Measurements from ENCODE around the gene ABCD1. TPM values are rescaled to one million over a fixed set of nuclear protein-coding genes. Genes with fewer than 3 reads are reported as not detected.

Gene ABCD1
- total RNA-seq, 1 donor from 2014 or later: 27.2 TPM

DNA sequence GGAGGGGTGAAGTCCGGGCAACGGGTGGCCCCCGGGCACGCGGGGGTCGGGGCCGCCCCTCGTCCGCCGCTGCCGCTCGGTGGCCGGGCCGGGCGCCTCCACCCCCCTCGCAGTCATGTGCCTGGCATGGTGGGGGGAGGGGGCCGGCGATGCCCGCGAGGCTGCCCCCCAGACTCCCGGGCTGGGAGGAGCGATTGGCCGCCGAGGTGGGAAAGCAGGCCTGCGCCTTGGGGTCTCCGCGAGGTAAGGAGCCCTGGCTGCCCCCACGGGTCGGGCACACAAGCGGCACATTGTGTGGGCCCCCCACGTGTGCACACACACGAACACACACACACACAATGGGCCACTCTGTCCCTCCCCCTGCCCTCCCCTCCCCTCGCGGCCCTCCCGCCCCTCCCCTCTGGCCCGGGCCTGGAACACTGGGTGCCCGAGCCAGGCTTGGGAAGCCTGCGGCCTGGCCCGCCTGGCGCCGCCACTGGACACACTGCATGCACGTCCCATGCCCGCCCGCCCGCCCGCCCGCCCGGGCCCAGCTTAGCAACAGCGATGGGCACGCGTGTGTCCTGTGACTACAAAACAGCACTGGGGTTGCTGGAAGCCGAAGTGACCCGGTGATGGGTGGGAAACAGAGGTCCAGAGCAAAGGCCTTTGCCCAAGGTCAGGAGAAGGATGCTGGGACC, 35.6 kb upstream of the ABCD1 start:
- no peak for DNase-seq (ENCODE audit: low read depth)
- no peak overlapping the region for H3K27ac ChIP-seq (ENCODE audit: low read depth, low read length)
- TF ChIP-seq EZH2 (IDR thresholded peaks at IDR 0.05; ENCODE audit: insufficient read depth, low read length): no peak
- TF ChIP-seq, protein P1, sequence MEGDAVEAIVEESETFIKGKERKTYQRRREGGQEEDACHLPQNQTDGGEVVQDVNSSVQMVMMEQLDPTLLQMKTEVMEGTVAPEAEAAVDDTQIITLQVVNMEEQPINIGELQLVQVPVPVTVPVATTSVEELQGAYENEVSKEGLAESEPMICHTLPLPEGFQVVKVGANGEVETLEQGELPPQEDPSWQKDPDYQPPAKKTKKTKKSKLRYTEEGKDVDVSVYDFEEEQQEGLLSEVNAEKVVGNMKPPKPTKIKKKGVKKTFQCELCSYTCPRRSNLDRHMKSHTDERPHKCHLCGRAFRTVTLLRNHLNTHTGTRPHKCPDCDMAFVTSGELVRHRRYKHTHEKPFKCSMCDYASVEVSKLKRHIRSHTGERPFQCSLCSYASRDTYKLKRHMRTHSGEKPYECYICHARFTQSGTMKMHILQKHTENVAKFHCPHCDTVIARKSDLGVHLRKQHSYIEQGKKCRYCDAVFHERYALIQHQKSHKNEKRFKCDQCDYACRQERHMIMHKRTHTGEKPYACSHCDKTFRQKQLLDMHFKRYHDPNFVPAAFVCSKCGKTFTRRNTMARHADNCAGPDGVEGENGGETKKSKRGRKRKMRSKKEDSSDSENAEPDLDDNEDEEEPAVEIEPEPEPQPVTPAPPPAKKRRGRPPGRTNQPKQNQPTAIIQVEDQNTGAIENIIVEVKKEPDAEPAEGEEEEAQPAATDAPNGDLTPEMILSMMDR (IDR thresholded peaks at IDR 0.05; ENCODE audit: insufficient read depth, low read depth, low read length): no peak

DNA sequence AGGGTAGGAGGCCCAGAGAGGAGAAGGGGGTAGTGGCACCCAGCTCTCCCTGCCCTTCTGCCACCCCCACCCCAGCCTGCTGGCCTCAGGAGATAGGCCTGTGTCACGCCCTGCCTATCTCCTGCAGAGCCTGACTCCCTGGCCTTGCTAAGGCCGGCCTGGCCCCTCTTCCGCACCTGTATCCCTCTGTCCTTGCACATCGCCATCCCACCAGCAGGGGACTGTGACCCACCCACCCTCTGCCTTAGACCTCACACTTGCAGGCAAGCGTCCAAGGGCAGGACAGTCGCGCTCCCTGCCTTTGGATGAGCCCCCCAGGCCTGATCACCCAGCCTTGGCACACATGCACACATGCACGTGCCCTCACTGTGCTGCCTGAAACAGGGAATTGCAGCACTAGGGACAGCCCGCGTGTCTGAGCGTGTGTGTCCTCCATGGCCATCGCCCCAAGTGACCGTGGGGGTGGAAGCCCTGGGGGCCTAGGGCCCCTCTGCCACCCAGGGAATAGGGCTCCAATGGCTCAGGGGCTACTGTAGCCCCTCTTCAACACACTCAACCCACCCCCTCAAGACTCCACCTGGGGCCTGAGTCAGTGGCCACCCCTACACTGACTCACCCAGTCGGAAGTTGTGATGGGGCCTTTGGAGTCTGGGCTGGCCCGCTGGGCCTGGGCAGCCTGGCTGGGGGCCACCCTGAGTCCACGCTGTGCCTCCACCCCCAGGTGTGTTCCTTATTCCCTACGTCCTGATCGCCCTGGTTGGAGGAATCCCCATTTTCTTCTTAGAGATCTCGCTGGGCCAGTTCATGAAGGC, 34.8 kb upstream of the ABCD1 start:
- Mint-ChIP-seq H3K27me3 (ENCODE audit: low read depth, unreplicated experiment) (no peaks in the 10 kb centered on the region), H3K9me3 (ENCODE audit: unreplicated experiment) (no peaks in the 10 kb centered on the region), H3K4me3 (ENCODE audit: unreplicated experiment) (peak overlapping the region; percentile 76), H3K27ac (ENCODE audit: unreplicated experiment) (no peak overlapping the region), H3K4me1 (ENCODE audit: low read depth, unreplicated experiment) (peaks cover 2% of the 10 kb centered on the region), H3K36me3 (ENCODE audit: low read depth, unreplicated experiment) (no peaks in the 10 kb centered on the region)
- Histone ChIP-seq H4K20me1 (ENCODE audit: insufficient read depth, low read length) (peaks cover 10% of the 10 kb centered on the region), H3K9me3 (ENCODE audit: insufficient read depth, low read depth, low read length) (no peaks in the 10 kb centered on the region), H3K27me3 (ENCODE audit: insufficient read depth, low read length) (no peaks in the 10 kb centered on the region), H3K36me3 (ENCODE audit: insufficient read depth, low read length) (no peaks in the 10 kb centered on the region), H3K4me3 (ENCODE audit: insufficient read depth, low read depth, low read length) (peak overlapping the region; percentile 17), H2AFZ (ENCODE audit: low read depth, low read length) (no peak overlapping the region), H3K9ac (ENCODE audit: low read length) (no peak overlapping the region), H3K79me2 (ENCODE audit: insufficient read depth, low read length) (peaks cover 5% of the 10 kb centered on the region), H3K4me1 (ENCODE audit: insufficient read depth, low read length) (peaks cover 11% of the 10 kb centered on the region), H3K27ac (ENCODE audit: low read depth, low read length) (no peak overlapping the region), H3K4me2 (ENCODE audit: low read length) (peak overlapping the region; percentile 76)
- TF ChIP-seq, protein P1 (IDR thresholded peaks at IDR 0.05; ENCODE audit: insufficient read depth, low read depth, low read length): peak; percentile 8
- no peak for TF ChIP-seq EZH2 (IDR thresholded peaks at IDR 0.05; ENCODE audit: insufficient read depth, low read length)
- FAIRE-seq: no peak
- DNase-seq (ENCODE audit: low read depth): no peak

More for the DNA sequence above, 35.6 kb upstream of the ABCD1 start:
- Histone ChIP-seq H3K4me3 (ENCODE audit: insufficient read depth, low read depth, low read length) (peak overlapping the region; percentile 17), H3K9me3 (ENCODE audit: insufficient read depth, low read depth, low read length) (no peaks in the 10 kb centered on the region), H3K9ac (ENCODE audit: low read length) (no peak overlapping the region), H3K36me3 (ENCODE audit: insufficient read depth, low read length) (no peaks in the 10 kb centered on the region), H3K79me2 (ENCODE audit: insufficient read depth, low read length) (peaks cover 5% of the 10 kb centered on the region), H3K27me3 (ENCODE audit: insufficient read depth, low read length) (no peaks in the 10 kb centered on the region), H3K4me2 (ENCODE audit: low read length) (peak overlapping the region; percentile 76), H3K4me1 (ENCODE audit: insufficient read depth, low read length) (peaks cover 11% of the 10 kb centered on the region), H2AFZ (ENCODE audit: low read depth, low read length) (no peak overlapping the region), H4K20me1 (ENCODE audit: insufficient read depth, low read length) (peaks cover 10% of the 10 kb centered on the region)
- H3K36me3 Mint-ChIP-seq (ENCODE audit: low read depth, unreplicated experiment): no peaks in the 10 kb centered on the region
- no peak overlapping the region for H3K27ac Mint-ChIP-seq (ENCODE audit: unreplicated experiment)
- H3K9me3 Mint-ChIP-seq (ENCODE audit: unreplicated experiment): no peaks in the 10 kb centered on the region
- H3K4me3 Mint-ChIP-seq (ENCODE audit: unreplicated experiment): peak overlapping the region; percentile 76
- peaks cover 2% of the 10 kb centered on the region for H3K4me1 Mint-ChIP-seq (ENCODE audit: low read depth, unreplicated experiment)
- H3K27me3 Mint-ChIP-seq (ENCODE audit: low read depth, unreplicated experiment): no peaks in the 10 kb centered on the region
- FAIRE-seq: no peak

All from astrocyte (in vitro differentiated cells and primary cell).